ENCODE results near the gene RREB1. TPM values are rescaled to one million over a fixed set of nuclear protein-coding genes. Genes with fewer than 3 reads are reported as not detected.

The RREB1 gene
- polyA plus RNA-seq, 2 of the 4 experiments (the other 2 are of a cell fraction): 2.2 to 5.0 TPM

DNA sequence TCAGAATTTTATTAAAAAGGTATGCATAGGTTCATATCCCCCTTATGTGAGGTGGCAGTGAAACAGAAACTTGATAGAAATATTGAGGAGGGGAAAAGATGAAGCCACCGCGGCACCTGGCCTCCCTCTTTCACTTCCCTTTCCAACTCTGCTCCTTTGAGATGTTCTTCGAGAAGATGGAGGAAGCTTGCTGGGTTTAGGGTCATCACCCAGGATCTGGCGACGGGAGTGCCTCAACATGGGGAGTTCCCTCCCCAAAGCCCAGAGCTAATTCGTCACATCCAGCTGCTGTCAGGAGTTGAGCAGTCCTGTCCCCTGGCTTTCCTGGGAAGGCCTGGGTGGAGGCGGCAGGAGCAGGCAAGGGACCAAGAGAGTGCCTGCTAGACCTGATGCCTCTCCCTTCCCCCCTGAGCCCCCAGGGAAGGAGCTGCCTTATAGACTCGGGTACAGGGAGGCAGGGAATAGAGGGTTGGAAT, 29.1 kb downstream of the RREB1 start:
- peak overlapping the region; percentile 87 for H3K4me2 ChIP-seq
- no peaks in the 10 kb centered on the region for H3K9me3 ChIP-seq
- DNase-seq (ENCODE audit: low read depth in 1 of 2, low spot score in 1 of 2): no peak
- no peak for ATAC-seq
- peaks cover 52% of the 10 kb centered on the region for H3K4me1 ChIP-seq
- 88% methylated on average over 6 of the region's 8 CpGs for WGBS (ENCODE audit: missing lambda C conversion rate)
- no peak for FAIRE-seq
- ChIA-PET CTCF (interaction anchor here (1.2 to 2.3 kb wide), 2 partner anchors 9 to 412 kb away, joined by 4 to 5 read pairs; no protein-coding TSS in a partner anchor), POLR2A (interaction anchor here (1.2 kb wide), 1 partner anchor 9 kb away, joined by 3 read pairs; no protein-coding TSS in a partner anchor)
- no peak overlapping the region for H3K4me3 ChIP-seq
- peak overlapping the region; percentile 79 to 89; a peak in 5 of 6 replicates for H3K27ac ChIP-seq
- TF ChIP-seq MYC (IDR thresholded peaks at IDR 0.05; ENCODE audit: borderline replicate concordance, low read length): no peak
- TF ChIP-seq, protein P1, sequence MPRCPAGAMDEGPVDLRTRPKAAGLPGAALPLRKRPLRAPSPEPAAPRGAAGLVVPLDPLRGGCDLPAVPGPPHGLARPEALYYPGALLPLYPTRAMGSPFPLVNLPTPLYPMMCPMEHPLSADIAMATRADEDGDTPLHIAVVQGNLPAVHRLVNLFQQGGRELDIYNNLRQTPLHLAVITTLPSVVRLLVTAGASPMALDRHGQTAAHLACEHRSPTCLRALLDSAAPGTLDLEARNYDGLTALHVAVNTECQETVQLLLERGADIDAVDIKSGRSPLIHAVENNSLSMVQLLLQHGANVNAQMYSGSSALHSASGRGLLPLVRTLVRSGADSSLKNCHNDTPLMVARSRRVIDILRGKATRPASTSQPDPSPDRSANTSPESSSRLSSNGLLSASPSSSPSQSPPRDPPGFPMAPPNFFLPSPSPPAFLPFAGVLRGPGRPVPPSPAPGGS (IDR thresholded peaks at IDR 0.05): no peak
- no peak for TF ChIP-seq ZFP36 (IDR thresholded peaks at IDR 0.05; ENCODE audit: borderline replicate concordance, partially characterized antibody)
- TF ChIP-seq, protein P2, sequence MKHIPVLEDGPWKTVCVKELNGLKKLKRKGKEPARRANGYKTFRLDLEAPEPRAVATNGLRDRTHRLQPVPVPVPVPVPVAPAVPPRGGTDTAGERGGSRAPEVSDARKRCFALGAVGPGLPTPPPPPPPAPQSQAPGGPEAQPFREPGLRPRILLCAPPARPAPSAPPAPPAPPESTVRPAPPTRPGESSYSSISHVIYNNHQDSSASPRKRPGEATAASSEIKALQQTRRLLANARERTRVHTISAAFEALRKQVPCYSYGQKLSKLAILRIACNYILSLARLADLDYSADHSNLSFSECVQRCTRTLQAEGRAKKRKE (CRISPR knock-in tag; IDR thresholded peaks at IDR 0.05; ENCODE audit: low read depth): no peak
- no peak for TF ChIP-seq HOXB13 (CRISPR knock-in tag; IDR thresholded peaks at IDR 0.05; ENCODE audit: low read depth)
- TF ChIP-seq TP53 (CRISPR knock-in tag; IDR thresholded peaks at IDR 0.05): no peak
- TF ChIP-seq JUN (IDR thresholded peaks at IDR 0.05): no peak
- TF ChIP-seq ZC3H11A (IDR thresholded peaks at IDR 0.05): no peak

DNA sequence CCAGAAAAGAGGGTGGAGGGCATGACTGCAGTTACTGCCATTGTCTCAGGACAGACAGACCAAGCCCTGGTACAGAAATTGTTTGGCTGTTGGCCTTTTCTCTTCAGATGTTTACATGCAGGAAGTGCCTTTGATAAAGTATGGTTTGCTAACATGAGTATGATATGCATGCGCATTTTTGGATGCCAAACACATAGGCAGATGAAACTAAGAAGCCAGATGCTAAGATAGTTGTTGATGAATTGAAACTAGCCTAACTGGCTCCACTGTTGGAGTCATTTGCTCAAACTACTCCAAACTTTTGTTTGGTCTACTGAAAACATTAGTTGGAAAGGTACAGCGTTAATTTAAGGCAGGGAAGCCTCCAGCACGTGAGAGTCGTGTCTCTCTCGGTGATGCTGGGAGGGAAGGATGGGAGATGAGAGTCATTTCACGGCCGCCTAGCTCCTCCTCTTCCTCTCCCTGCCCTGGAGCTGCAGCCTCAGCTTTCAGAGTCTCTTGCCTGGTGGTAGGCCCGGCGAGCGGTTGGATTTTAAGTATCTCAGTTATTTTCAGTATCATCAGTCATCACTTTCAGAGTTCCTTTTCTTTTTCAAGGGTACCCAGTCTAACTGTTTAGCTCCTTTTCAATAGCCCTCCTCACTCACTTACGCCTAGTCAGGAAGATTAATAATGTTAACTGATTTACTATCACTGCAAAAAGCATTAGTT, 29.7 kb downstream of the RREB1 start:
- no peak for TF ChIP-seq ZSCAN20 (CRISPR knock-in tag; IDR thresholded peaks at IDR 0.05)
- TF ChIP-seq, protein P3, sequence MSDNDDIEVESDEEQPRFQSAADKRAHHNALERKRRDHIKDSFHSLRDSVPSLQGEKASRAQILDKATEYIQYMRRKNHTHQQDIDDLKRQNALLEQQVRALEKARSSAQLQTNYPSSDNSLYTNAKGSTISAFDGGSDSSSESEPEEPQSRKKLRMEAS (IDR thresholded peaks at IDR 0.05): 0 out of 2 replicates have a peak, but pooled peaks have one; percentile 28
- ChIA-PET POLR2A (interaction anchor here (1.2 kb wide), 1 partner anchor 10 kb away, joined by 3 read pairs; no protein-coding TSS in a partner anchor), CTCF (interaction anchor here (1.2 to 2.3 kb wide), 2 partner anchors 9 to 413 kb away, joined by 4 to 5 read pairs; no protein-coding TSS in a partner anchor)
- Histone ChIP-seq H3K9me3 (no peaks in the 10 kb centered on the region), H3K4me1 (peaks cover 52% of the 10 kb centered on the region), H3K27ac (peak overlapping the region; percentile 79 to 89), H3K4me2 (peak overlapping the region; percentile 87), H3K4me3 (peak overlapping the region; percentile 19; the same call in 1 of the 3 replicates)
- peak; percentile 48 to 62; a peak in 4 of 6 replicates for ATAC-seq
- no peak for FAIRE-seq
- WGBS (ENCODE audit: missing lambda C conversion rate): 15% methylated on average over 11 of the region's 11 CpGs
- peak in 1 of 2 experiments; percentile 40 for DNase-seq (ENCODE audit: low read depth in 1 of 2, low spot score in 1 of 2)

DNA sequence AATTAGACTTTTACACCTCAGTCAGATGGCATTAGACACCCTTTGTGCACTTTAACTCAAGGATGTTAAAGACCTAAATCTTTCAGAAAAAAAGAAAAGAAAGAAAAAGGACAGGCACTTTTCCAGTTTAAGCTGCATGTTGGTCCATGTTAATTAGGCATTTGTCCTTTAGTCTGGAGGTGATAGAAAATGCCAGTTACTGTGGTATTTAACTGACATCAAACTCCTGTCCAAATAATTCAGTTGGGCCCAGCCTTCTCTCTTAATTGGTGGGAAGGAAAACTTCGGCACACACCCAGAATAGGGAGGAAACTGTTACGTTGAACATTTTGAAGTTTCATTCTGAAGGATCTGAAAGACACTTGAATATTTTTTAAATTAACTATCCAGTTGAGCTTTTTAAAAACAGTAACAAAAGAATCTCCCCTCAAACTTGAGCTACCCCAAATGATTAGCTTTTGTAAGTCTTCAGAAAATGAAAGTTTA, 30.3 kb downstream of the RREB1 start:
- Histone ChIP-seq H3K4me3 (peak overlapping the region; percentile 19; the same call in 1 of the 3 replicates), H3K4me2 (peak overlapping the region; percentile 87), H3K27ac (peak overlapping the region; percentile 79 to 89), H3K4me1 (peaks cover 55% of the 10 kb centered on the region), H3K9me3 (no peaks in the 10 kb centered on the region)
- DNase-seq (ENCODE audit: low read depth in 1 of 2, low spot score in 1 of 2) (no peak), FAIRE-seq (no peak), ATAC-seq (no peak)
- CTCF ChIA-PET: interaction anchor here (1.2 to 2.3 kb wide), 2 partner anchors 8 to 414 kb away, joined by 4 to 5 read pairs; no protein-coding TSS in a partner anchor
- TF ChIP-seq, protein P4, sequence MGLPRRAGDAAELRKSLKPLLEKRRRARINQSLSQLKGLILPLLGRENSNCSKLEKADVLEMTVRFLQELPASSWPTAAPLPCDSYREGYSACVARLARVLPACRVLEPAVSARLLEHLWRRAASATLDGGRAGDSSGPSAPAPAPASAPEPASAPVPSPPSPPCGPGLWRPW (IDR thresholded peaks at IDR 0.05): no peak
- no peak for TF ChIP-seq HOXB13 (CRISPR knock-in tag; IDR thresholded peaks at IDR 0.05; ENCODE audit: low read depth)
- TF ChIP-seq RARB (CRISPR knock-in tag; IDR thresholded peaks at IDR 0.05): no peak
- TF ChIP-seq MAZ (IDR thresholded peaks at IDR 0.05; ENCODE audit: borderline replicate concordance, low read depth, low read length): no peak
- TF ChIP-seq, protein P5, sequence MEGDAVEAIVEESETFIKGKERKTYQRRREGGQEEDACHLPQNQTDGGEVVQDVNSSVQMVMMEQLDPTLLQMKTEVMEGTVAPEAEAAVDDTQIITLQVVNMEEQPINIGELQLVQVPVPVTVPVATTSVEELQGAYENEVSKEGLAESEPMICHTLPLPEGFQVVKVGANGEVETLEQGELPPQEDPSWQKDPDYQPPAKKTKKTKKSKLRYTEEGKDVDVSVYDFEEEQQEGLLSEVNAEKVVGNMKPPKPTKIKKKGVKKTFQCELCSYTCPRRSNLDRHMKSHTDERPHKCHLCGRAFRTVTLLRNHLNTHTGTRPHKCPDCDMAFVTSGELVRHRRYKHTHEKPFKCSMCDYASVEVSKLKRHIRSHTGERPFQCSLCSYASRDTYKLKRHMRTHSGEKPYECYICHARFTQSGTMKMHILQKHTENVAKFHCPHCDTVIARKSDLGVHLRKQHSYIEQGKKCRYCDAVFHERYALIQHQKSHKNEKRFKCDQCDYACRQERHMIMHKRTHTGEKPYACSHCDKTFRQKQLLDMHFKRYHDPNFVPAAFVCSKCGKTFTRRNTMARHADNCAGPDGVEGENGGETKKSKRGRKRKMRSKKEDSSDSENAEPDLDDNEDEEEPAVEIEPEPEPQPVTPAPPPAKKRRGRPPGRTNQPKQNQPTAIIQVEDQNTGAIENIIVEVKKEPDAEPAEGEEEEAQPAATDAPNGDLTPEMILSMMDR (IDR thresholded peaks at IDR 0.05): no peak
- TF ChIP-seq, protein P2 (CRISPR knock-in tag; IDR thresholded peaks at IDR 0.05; ENCODE audit: low read depth): no peak
- no peak for TF ChIP-seq GATA3 (IDR thresholded peaks at IDR 0.05; ENCODE audit: borderline replicate concordance)
- TF ChIP-seq NR3C1 (IDR thresholded peaks at IDR 0.05): no peak
- no peak for TF ChIP-seq RAD21 (conservative IDR thresholded peaks at IDR 0.05 in 1 of 2, IDR thresholded peaks at IDR 0.05 in 1 of 2)
- TF ChIP-seq POLR2A (IDR thresholded peaks at IDR 0.05; ENCODE audit: low read length): no peak
- POLR2A ChIA-PET: interaction anchor here (1.2 kb wide), 1 partner anchor 10 kb away, joined by 3 read pairs; no protein-coding TSS in a partner anchor
- WGBS (ENCODE audit: missing lambda C conversion rate): 44% methylated on average over 2 of the region's 2 CpGs
